Upper lobe of left lung (tissue), 4 donors: Measurements from ENCODE around the gene RBBP4.

Experiments used
- POLR2AphosphoS5 ChIP-seq, 2 donors: sonication (generic); formaldehyde crosslinking; IDR thresholded peaks; one replicate each; pipeline ENCODE4 v1.5.1; 2017; ENCODE audit warnings: antibody characterized with exemption in 2 of 2
- TF ChIP-seq, protein P1 (sequence below), 6 experiments: fragments of 450-650 bp in 4 of 6; fragments of 200-600 bp in 2 of 6; sonication (generic) in 2 of 6; IDR thresholded peaks; one replicate each; pipeline ENCODE4 v1.5.1; 2016 to 2019; ENCODE audit warnings: antibody characterized with exemption in 6 of 6

DNA sequence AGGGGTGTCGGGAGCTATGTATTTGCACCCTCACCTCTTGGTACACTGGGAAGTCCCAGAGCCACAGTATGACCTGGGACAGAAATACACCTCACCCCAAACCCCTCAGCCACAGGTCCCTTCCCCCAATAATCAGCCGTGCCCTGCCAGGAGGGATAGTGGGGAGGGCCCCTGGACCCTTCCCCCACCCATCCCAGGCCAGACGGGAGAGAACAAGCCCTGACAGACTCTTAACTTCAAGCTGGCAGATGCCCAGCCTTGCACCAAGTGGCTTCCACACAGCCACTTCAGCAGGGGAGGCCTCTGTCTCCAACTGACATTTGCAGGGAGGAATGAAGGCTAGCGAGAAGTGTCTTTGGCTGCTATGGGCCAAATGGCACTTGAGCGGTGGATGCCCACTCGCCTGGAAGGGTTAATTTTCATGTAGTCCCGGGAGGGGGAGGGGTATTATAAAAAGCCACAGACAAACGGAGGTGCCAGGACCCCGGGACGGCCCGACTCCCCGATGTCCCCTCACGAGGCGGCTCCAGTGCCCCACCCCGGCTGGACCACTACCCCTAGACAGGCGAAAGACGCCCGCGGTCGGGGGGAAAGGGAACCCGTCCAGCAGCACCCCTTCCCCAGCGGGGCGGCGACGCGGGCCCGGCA is 51.1 kb downstream of the RBBP4 start:
- no peak for TF ChIP-seq POLR2AphosphoS5 (IDR thresholded peaks at IDR 0.05)
- TF ChIP-seq, protein P1, sequence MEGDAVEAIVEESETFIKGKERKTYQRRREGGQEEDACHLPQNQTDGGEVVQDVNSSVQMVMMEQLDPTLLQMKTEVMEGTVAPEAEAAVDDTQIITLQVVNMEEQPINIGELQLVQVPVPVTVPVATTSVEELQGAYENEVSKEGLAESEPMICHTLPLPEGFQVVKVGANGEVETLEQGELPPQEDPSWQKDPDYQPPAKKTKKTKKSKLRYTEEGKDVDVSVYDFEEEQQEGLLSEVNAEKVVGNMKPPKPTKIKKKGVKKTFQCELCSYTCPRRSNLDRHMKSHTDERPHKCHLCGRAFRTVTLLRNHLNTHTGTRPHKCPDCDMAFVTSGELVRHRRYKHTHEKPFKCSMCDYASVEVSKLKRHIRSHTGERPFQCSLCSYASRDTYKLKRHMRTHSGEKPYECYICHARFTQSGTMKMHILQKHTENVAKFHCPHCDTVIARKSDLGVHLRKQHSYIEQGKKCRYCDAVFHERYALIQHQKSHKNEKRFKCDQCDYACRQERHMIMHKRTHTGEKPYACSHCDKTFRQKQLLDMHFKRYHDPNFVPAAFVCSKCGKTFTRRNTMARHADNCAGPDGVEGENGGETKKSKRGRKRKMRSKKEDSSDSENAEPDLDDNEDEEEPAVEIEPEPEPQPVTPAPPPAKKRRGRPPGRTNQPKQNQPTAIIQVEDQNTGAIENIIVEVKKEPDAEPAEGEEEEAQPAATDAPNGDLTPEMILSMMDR (IDR thresholded peaks at IDR 0.05) = no peak
